ENCODE data around the gene TMEM35A. TPM values are rescaled to one million over a fixed set of nuclear protein-coding genes. Genes with fewer than 3 reads are reported as not detected.
A peak's percentile ranks its signal among the peaks of the same experiment; 100 is the strongest.

The TMEM35A gene
- total RNA-seq, 2 donors from 2014 or later, result 0.96 to 3.9 TPM

- DNase-seq, result no peak
- intact Hi-C loops (cut with DNase I), result no loop called here
- H3K27me3 ChIP-seq, result no peaks in the 10 kb centered on the region
- no peaks in the 10 kb centered on the region for H3K4me1 ChIP-seq
- no peaks in the 10 kb centered on the region for H3K36me3 ChIP-seq
- TF ChIP-seq CTCF (IDR thresholded peaks at IDR 0.05), result no peak
- H3K9me3 ChIP-seq, result no peaks in the 10 kb centered on the region
- H3K9ac ChIP-seq (ENCODE audit: low read depth in 2 of 2, low read length in 2 of 2), result no peak overlapping the region
- H3K27ac ChIP-seq, result no peak overlapping the region
- H3K4me3 ChIP-seq, result no peak overlapping the region
These were observed 1.8 kb downstream of the TMEM35A start for GRCh38 chrX:101080326-101081124.

GRCh38 chrX:101081231-101081630 lies 2.6 kb downstream of the TMEM35A start:
- intact Hi-C loops (cut with DNase I), result no loop called here
- no peak overlapping the region for H3K27ac ChIP-seq
- no peak for DNase-seq

GRCh38 chrX:101091817-101092216 lies 13.1 kb downstream of the TMEM35A start:
- intact Hi-C loops (cut with DNase I), result no loop called here
- H3K36me3 ChIP-seq, result no peaks in the 10 kb centered on the region
- no peak overlapping the region for H3K27ac ChIP-seq
- H3K9ac ChIP-seq (ENCODE audit: low read depth in 2 of 2, low read length in 2 of 2), result no peak overlapping the region
- TF ChIP-seq CTCF (IDR thresholded peaks at IDR 0.05), result no peak
- no peak overlapping the region for H3K4me3 ChIP-seq
- no peak for DNase-seq
- no peaks in the 10 kb centered on the region for H3K9me3 ChIP-seq
- H3K27me3 ChIP-seq, result no peaks in the 10 kb centered on the region
- no peaks in the 10 kb centered on the region for H3K4me1 ChIP-seq

More at GRCh38 chrX:101081231-101081630, 2.6 kb downstream of the TMEM35A start:
- H3K9ac ChIP-seq (ENCODE audit: low read depth in 2 of 2, low read length in 2 of 2), result no peak overlapping the region
- no peak for TF ChIP-seq CTCF (IDR thresholded peaks at IDR 0.05)
- H3K4me1 ChIP-seq, result no peaks in the 10 kb centered on the region
- H3K36me3 ChIP-seq, result no peaks in the 10 kb centered on the region
- no peak overlapping the region for H3K4me3 ChIP-seq
- no peaks in the 10 kb centered on the region for H3K9me3 ChIP-seq
- H3K27me3 ChIP-seq, result no peaks in the 10 kb centered on the region

- no peak for TF ChIP-seq CTCF (IDR thresholded peaks at IDR 0.05)
- Histone ChIP-seq H3K27me3 (no peaks in the 10 kb centered on the region), H3K4me1 (no peaks in the 10 kb centered on the region), H3K4me3 (peak within 1 kb of the TSS; percentile 37), H3K9me3 (no peaks in the 10 kb centered on the region), H3K36me3 (no peaks in the 10 kb centered on the region), H3K9ac (ENCODE audit: low read depth in 2 of 2, low read length in 2 of 2) (peak within 1 kb of the TSS in 1 of 2 donors; percentile 70), H3K27ac (peak within 1 kb of the TSS; percentile 57)
- intact Hi-C loops (cut with DNase I), result no loop called here
- peak; percentile 92 for DNase-seq
These were observed 19.1 kb downstream of the TMEM35A start, which contains the start of gene CENPI for GRCh38 chrX:101097546-101098453. CENPI (plus strand) TSS chrX:101098204; CDS start chrX:101101071, 2,867 bp downstream.

GRCh38 chrX:101108284-101108683 lies 29.6 kb downstream of the TMEM35A start:
- H3K27me3 ChIP-seq, result no peaks in the 10 kb centered on the region
- H3K36me3 ChIP-seq, result no peaks in the 10 kb centered on the region
- H3K27ac ChIP-seq, result no peak overlapping the region
- no peaks in the 10 kb centered on the region for H3K9me3 ChIP-seq
- H3K4me1 ChIP-seq, result no peaks in the 10 kb centered on the region
- no peak for DNase-seq
- no peak for TF ChIP-seq CTCF (IDR thresholded peaks at IDR 0.05)
- no peak overlapping the region for H3K9ac ChIP-seq (ENCODE audit: low read depth in 2 of 2, low read length in 2 of 2)
- no peak overlapping the region for H3K4me3 ChIP-seq
- intact Hi-C loops (cut with DNase I), result no loop called here

All from colonic mucosa (tissue), 4 donors.